ENCODE measurements around the gene GPR62. TPM values are rescaled to one million over a fixed set of nuclear protein-coding genes. Genes with fewer than 3 reads are reported as not detected.

The GPR62 gene
- total RNA-seq, 2 experiments from 2014 or later = not detected

DNA sequence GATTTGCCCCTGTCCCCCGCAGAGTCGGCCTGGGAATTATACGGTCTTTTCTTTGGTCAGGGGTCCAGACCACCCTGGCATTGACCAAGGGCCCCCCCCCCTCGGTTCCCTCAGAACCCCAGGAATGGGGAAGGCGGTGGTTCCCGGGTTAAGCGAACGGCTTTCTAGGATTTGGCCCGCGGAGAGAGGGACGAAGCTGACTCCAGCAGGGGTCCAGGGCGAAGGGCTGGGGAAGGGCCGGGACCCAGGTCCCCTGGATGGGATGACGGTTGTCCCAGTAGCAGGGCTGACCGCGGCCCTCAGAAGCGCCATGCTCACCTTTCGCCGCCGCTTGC is 13.8 kb upstream of the GPR62 start:
- peak overlapping the region; percentile 81 for H3K4me3 Mint-ChIP-seq
- peaks cover 54% of the 10 kb centered on the region for H3K4me1 Mint-ChIP-seq (ENCODE audit: low read depth)
- ATAC-seq (no peak), DNase-seq (no peak)
- no peaks in the 10 kb centered on the region for H3K27me3 Mint-ChIP-seq (ENCODE audit: low read depth)
- peaks cover 19% of the 10 kb centered on the region for H3K36me3 Mint-ChIP-seq (ENCODE audit: low read depth)
- ChIA-PET CTCF (interaction anchor here (0.6 to 5.5 kb wide), 31 partner anchors 8 to 439 kb away, joined by 3 to 54 read pairs (median 4); partner anchors contain the start of genes ABHD14A, ABHD14B, ACY1 and DUSP7), POLR2A (interaction anchor here (0.7 to 1.0 kb wide), 6 partner anchors 32 to 307 kb away, joined by 3 to 4 read pairs (median 3); partner anchors contain the start of genes ABHD14A, ABHD14B and RPL29)
- H3K27ac Mint-ChIP-seq = peak overlapping the region; percentile 61
- no peaks in the 10 kb centered on the region for H3K9me3 Mint-ChIP-seq (ENCODE audit: insufficient read depth)

DNA sequence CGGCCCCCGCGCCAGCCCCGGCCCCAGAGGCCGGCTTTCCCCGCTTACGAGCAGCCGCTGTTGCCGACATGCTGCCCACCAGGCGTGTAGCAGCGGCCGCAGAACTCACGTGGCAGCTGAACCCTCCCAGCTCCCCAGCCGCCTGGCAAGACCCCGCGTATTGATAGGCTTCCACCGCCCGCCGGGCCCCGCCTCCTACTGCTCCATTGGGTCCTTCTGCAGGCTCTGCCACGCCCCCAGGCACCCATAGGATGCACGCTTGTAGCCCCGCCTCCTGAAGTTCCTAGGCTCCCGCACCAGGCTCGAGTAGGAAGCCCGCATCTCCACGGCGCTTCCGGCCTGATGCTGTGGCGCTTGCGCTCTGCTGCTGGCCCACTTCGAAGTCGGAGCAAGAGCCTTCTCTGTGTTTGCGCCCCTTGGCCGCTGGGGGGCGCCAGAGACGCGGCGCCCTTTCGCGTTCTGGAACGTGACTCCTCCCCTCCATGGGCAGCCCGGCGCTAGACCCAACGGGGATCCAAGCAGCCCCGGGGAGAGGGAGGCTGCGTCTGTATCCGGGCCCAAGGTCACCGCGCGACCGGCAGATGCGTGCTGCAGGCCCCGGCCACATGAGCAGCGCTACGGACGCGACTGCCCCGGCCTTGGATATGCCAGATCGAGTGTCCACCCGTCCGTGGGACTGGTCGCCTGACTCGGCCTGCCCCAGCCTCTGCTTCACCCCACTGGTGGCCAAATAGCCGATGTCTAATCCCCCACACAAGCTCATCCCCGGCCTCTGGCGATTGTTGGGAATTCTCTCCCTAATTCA is 13.2 kb upstream of the GPR62 start, which contains the start of the genes PARP3 and RRP9:
Gene PARP3 (plus strand): TSS at position 566 of the 805 bp plus-strand sequence. CDS start 993 bp downstream, outside the sequence.
Gene RRP9 (minus strand): TSS at position 107 of the 805 bp plus-strand sequence. CDS start 37 bp downstream, at position 70.
- Mint-ChIP-seq H3K27ac (peak within 1 kb of the TSS; percentile 89), H3K4me1 (ENCODE audit: low read depth) (peaks cover 54% of the 10 kb centered on the region), H3K4me3 (peak within 1 kb of the TSS; percentile 81), H3K27me3 (ENCODE audit: low read depth) (no peaks in the 10 kb centered on the region), H3K36me3 (ENCODE audit: low read depth) (peaks cover 17% of the 10 kb centered on the region), H3K9me3 (ENCODE audit: insufficient read depth) (no peaks in the 10 kb centered on the region)
- DNase-seq = peak; percentile 100
- peak; percentile 93 for ATAC-seq
- ChIA-PET POLR2A (interaction anchor here (0.6 to 1.3 kb wide), 14 partner anchors 24 to 556 kb away, joined by 3 to 6 read pairs (median 3); partner anchors contain the start of genes ABHD14A, ABHD14B, ACY1 and MANF), CTCF (interaction anchor here (0.6 to 5.5 kb wide), 43 partner anchors 9 to 439 kb away, joined by 3 to 54 read pairs (median 4); partner anchors contain the start of genes ABHD14A, ABHD14B, ACY1 and DUSP7)

DNA sequence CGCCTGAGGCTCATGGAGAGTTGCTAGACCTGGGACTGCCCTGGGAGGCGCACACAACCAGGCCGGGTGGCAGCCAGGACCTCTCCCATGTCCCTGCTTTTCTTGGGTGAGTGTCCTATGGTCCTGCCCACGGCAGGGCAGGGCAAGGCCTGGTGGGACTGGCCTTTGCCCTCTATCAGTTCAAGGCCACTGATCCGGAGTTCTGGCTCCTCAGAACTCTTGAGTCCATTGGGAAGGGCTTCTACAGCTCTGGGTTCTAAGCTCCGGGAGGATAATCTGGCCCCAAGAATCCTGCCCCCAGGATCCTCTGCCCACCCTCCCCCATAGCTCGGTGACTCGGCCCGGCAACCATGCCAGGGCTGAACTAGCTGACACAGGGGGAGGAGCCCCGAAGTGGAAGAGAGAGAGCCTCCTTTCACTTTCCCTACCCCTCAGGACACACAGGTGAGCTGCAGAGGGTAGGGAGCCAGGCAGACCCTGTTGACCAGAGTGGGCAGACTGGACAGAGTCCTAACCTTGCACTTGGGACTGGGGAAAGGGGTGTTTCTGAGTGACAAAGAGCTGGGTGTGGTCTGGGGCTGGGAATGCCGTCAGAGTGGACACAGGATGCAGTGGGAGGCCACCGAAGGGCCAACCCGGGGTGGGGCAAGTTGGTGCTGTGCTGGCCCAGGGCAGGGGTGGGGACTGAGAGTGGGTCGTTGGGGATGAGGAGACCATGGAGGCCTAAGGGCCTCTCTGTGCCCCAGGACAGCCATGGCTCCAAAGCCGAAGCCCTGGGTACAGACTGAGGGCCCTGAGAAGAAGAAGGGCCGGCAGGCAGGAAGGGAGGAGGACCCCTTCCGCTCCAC is 12.4 kb upstream of the GPR62 start:
- peak overlapping the region; percentile 81 for H3K4me3 Mint-ChIP-seq
- no peaks in the 10 kb centered on the region for H3K27me3 Mint-ChIP-seq (ENCODE audit: low read depth)
- POLR2A ChIA-PET = interaction anchor here (0.6 to 1.3 kb wide), 10 partner anchors 24 to 557 kb away, joined by 3 to 6 read pairs (median 4); partner anchors contain the start of genes ABHD14A, ABHD14B, ACY1 and MANF
- H3K36me3 Mint-ChIP-seq (ENCODE audit: low read depth) = peaks cover 9% of the 10 kb centered on the region
- ATAC-seq (peak; percentile 12), DNase-seq (peak; percentile 78)
- H3K27ac Mint-ChIP-seq = peak overlapping the region; percentile 89
- CTCF ChIA-PET = interaction anchor here (0.9 to 5.5 kb wide), 18 partner anchors 8 to 259 kb away, joined by 3 to 54 read pairs (median 4); partner anchors contain the start of genes ABHD14A, ABHD14B, ACY1 and DUSP7
- H3K9me3 Mint-ChIP-seq (ENCODE audit: insufficient read depth) = no peaks in the 10 kb centered on the region
- peaks cover 47% of the 10 kb centered on the region for H3K4me1 Mint-ChIP-seq (ENCODE audit: low read depth)

DNA sequence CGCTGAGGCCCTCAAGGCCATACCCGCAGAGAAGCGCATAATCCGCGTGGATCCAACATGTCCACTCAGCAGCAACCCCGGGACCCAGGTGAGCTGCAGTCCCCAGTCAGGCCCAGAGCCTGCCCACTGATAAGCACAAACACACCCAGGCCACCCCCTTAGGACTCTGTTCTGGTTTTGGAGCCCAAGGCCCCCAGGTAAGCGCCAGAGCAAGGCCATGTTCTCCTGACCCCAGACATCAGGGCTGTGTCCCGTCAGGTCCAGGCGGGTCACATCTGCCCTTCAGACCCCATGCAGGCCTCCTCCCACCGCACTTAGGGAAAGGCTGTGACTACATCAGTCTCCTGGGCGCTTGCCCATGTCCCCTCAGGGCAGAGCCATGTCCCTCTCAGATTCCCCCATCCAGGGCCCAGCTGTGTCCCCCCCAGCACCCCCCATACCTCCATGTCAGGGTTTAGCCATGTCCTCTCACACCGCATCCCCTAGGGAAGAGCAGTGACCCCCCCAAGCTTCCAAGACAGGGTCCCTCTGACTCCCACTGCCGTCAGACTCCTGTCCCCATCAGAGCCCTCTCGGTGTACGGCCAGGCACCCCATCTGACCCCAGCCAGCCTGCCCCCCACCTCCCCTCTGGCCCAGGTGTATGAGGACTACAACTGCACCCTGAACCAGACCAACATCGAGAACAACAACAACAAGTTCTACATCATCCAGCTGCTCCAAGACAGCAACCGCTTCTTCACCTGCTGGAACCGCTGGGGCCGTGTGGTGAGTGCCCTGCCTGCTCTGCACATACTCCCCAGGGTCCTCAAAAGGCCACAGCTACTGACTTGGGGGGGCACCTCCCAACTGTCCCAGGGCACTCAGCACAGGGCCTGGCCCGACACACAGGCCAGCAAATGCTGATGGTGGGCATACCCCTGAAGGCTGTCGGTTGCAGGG is 11.5 kb upstream of the GPR62 start:
- Mint-ChIP-seq H3K4me3 (peak overlapping the region; percentile 81), H3K4me1 (ENCODE audit: low read depth) (peaks cover 39% of the 10 kb centered on the region), H3K36me3 (ENCODE audit: low read depth) (peaks cover 6% of the 10 kb centered on the region), H3K27ac (peak overlapping the region; percentile 54), H3K27me3 (ENCODE audit: low read depth) (no peaks in the 10 kb centered on the region), H3K9me3 (ENCODE audit: insufficient read depth) (no peaks in the 10 kb centered on the region)
- no peak for ATAC-seq
- DNase-seq = no peak
- CTCF ChIA-PET = interaction anchor here (1.0 to 5.5 kb wide), 11 partner anchors 9 to 179 kb away, joined by 3 to 54 read pairs (median 5); partner anchors contain the start of genes ABHD14A, ABHD14B, DUSP7 and GPR62
- POLR2A ChIA-PET = interaction anchor here (0.8 to 1.3 kb wide), 6 partner anchors 30 to 558 kb away, joined by 3 to 6 read pairs (median 4); partner anchors contain the start of genes ABHD14A, ABHD14B, MANF and RPL29

DNA sequence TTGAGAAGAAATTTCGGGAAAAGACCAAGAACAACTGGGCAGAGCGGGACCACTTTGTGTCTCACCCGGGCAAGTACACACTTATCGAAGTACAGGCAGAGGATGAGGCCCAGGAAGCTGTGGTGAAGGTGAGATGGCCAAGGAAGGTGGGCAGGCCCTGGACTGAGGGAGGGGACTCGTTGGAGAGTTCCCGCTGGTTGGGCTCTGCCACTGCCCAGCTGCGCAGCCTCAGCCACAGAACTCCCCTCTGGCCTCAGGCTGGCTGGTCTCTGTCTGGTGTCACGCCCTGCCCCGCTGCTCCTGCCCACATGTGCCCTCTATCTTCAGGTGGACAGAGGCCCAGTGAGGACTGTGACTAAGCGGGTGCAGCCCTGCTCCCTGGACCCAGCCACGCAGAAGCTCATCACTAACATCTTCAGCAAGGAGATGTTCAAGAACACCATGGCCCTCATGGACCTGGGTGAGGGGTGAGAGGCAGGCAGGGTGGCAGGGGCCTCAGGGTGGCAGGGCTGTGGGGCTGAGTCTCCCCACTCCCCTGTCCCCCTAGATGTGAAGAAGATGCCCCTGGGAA is 10.6 kb upstream of the GPR62 start:
- Mint-ChIP-seq H3K36me3 (ENCODE audit: low read depth) (peaks cover 6% of the 10 kb centered on the region), H3K27me3 (ENCODE audit: low read depth) (no peaks in the 10 kb centered on the region), H3K27ac (peak overlapping the region; percentile 54), H3K4me1 (ENCODE audit: low read depth) (peaks cover 34% of the 10 kb centered on the region), H3K9me3 (ENCODE audit: insufficient read depth) (no peaks in the 10 kb centered on the region), H3K4me3 (no peak overlapping the region)
- ChIA-PET CTCF (interaction anchor here (5.5 kb wide), 1 partner anchor 30 kb away, joined by 54 read pairs; the partner anchor contains the start of genes ABHD14A and ABHD14B), POLR2A (no interaction called here)
- no peak for DNase-seq
- ATAC-seq = no peak

DNA sequence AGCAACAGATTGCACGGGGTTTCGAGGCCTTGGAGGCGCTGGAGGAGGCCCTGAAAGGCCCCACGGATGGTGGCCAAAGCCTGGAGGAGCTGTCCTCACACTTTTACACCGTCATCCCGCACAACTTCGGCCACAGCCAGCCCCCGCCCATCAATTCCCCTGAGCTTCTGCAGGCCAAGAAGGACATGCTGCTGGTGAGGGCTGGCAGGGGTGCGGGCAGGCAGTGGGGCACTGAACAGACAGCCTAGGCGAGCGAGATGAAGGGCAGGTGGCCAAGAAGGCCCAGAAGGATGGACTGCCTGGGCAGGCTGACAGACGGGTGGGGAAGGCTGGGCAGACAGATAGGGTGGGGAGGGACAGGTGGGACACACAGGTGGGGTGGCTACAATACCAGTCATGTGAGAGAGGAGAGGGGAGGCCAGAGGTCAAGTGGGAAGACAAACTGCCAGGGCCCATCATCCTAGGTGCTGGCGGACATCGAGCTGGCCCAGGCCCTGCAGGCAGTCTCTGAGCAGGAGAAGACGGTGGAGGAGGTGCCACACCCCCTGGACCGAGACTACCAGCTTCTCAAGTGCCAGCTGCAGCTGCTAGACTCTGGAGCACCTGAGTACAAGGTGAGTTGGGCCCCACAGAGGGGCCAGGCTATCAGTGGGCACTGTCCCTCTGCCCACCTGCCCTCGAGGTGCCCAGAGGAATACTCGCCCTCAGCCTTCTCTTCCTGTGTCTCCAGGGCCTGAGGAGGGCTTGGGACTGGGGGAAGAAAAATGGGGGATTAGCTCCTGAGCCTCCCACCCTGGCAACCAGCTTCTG is 9.9 kb upstream of the GPR62 start:
- Mint-ChIP-seq H3K9me3 (ENCODE audit: insufficient read depth) (no peaks in the 10 kb centered on the region), H3K27me3 (ENCODE audit: low read depth) (no peaks in the 10 kb centered on the region), H3K4me3 (no peak overlapping the region), H3K27ac (no peak overlapping the region), H3K36me3 (ENCODE audit: low read depth) (peaks cover 6% of the 10 kb centered on the region), H3K4me1 (ENCODE audit: low read depth) (peaks cover 28% of the 10 kb centered on the region)
- ATAC-seq (no peak), DNase-seq (no peak)
- POLR2A ChIA-PET = no interaction called here
- CTCF ChIA-PET = interaction anchor here (5.5 kb wide), 1 partner anchor 29 kb away, joined by 54 read pairs; the partner anchor contains the start of genes ABHD14A and ABHD14B

DNA sequence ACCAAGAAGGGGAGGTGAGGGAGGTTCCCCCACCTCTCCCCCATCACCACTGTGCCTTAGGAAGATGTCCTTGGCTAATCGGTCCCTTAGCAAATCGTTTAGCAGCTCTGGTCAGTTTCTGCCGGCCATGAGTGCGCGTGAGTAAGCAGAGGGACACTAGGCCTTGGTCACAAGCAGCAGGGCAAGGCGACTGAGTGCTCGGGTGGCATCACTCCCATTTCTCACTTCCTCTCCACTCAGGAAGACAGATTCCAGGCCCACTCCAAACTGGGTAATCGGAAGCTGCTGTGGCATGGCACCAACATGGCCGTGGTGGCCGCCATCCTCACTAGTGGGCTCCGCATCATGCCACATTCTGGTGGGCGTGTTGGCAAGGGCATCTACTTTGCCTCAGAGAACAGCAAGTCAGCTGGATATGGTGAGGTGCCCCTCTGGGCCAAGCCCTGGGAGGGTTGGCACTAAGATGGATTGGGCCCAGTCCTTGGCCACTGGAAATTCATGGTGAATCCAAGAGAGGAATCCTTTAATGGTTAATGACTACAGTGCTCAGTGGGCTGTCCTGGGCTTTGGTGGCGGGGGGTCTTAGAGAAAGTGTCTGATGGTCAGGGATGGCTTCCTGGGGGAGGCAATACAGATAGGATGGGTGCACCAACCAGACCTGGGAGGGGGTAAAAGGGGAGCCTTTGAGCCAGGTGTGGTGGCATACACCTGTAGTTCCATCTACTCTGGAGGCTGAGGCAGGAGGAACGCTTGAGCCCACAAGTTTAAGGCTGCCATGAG is 9.1 kb upstream of the GPR62 start:
- Mint-ChIP-seq H3K36me3 (ENCODE audit: low read depth) (no peaks in the 10 kb centered on the region), H3K9me3 (ENCODE audit: insufficient read depth) (no peaks in the 10 kb centered on the region), H3K27me3 (ENCODE audit: low read depth) (no peaks in the 10 kb centered on the region), H3K4me3 (no peak overlapping the region), H3K27ac (no peak overlapping the region), H3K4me1 (ENCODE audit: low read depth) (peaks cover 19% of the 10 kb centered on the region)
- DNase-seq (no peak), ATAC-seq (no peak)
- ChIA-PET CTCF (interaction anchor here (5.5 kb wide), 1 partner anchor 28 kb away, joined by 54 read pairs; the partner anchor contains the start of genes ABHD14A and ABHD14B), POLR2A (interaction anchor here (0.8 kb wide), 1 partner anchor 29 kb away, joined by 3 read pairs; the partner anchor contains the start of gene ABHD14A)

DNA sequence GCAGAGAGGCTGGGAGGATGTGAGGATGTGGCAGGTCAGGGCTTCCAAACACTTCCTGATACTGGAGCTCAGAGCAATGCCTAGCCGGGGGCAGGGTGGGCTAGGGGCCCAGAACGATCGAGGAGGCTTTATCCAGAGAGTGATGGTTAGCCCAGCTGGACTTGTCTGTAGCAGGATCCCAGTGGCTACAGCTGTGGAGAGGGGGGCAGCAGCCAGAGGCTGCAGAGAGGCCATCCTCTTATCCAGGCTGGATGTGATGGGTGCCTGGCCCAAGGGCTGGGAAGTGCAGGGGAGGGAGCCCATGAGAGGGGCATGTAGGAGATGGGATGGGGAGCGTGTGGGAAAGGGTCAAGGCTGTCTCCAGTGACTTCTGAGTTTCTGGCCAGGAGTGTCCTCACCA is 8.4 kb upstream of the GPR62 start:
- CTCF ChIA-PET = no interaction called here
- DNase-seq (no peak), ATAC-seq (no peak)
- H3K36me3 Mint-ChIP-seq (ENCODE audit: low read depth) = no peaks in the 10 kb centered on the region
- H3K4me1 Mint-ChIP-seq (ENCODE audit: low read depth) = peaks cover 16% of the 10 kb centered on the region
- no peak overlapping the region for H3K27ac Mint-ChIP-seq
- no peaks in the 10 kb centered on the region for H3K9me3 Mint-ChIP-seq (ENCODE audit: insufficient read depth)
- POLR2A ChIA-PET = interaction anchor here (0.8 kb wide), 1 partner anchor 28 kb away, joined by 3 read pairs; the partner anchor contains the start of gene ABHD14A
- H3K4me3 Mint-ChIP-seq = no peak overlapping the region
- no peaks in the 10 kb centered on the region for H3K27me3 Mint-ChIP-seq (ENCODE audit: low read depth)

DNA sequence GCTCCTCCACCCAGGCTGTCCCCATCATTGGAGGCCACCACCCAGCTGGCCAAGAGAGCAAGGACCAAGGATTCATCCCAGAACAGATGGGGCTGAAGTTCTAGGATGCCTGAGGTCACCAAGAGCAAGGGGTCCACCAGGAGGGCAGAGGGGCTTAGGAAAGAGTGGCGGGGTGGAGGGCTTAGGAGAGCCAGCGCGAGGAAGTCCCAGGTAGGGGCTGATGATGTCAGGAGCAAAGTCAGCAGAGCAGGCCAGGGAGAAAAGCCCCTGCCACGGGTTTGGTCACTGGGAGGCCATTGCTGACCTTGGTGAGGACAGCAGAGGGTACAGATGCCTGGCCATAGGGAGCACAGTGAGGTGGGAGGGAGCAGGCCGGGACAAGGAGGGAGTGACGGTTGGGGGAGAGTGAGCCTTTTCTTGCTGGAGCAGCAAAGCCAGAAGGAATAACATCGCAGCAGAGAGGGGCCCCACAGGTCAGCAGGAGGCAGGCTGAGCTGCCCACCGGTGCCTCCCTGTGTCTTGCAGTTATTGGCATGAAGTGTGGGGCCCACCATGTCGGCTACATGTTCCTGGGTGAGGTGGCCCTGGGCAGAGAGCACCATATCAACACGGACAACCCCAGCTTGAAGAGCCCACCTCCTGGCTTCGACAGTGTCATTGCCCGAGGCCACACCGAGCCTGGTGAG is 7.8 kb upstream of the GPR62 start:
- H3K27ac Mint-ChIP-seq = no peak overlapping the region
- DNase-seq (no peak), ATAC-seq (no peak)
- H3K4me1 Mint-ChIP-seq (ENCODE audit: low read depth) = peaks cover 14% of the 10 kb centered on the region
- ChIA-PET POLR2A (interaction anchor here (0.8 kb wide), 1 partner anchor 28 kb away, joined by 3 read pairs; the partner anchor contains the start of gene ABHD14A), CTCF (no interaction called here)
- no peaks in the 10 kb centered on the region for H3K9me3 Mint-ChIP-seq (ENCODE audit: insufficient read depth)
- peaks cover 3% of the 10 kb centered on the region for H3K27me3 Mint-ChIP-seq (ENCODE audit: low read depth)
- no peaks in the 10 kb centered on the region for H3K36me3 Mint-ChIP-seq (ENCODE audit: low read depth)
- H3K4me3 Mint-ChIP-seq = no peak overlapping the region

Measured in activated CD8-positive, alpha-beta T cell treated with anti-CD3 and anti-CD28 coated beads, Interleukin-2, amount 10 ng/mL, durations not matched to agents 7 days and 5 days (primary cell).